Liver (tissue), 9 donors: ENCODE results near the gene NCLN. TPM values are rescaled to one million over a fixed set of nuclear protein-coding genes. Genes with fewer than 3 reads are reported as not detected.
"Not testable (repeated sequence)": the region's sequence is repeated elsewhere in the genome, so short reads cannot be mapped to it uniquely, and the experiment has no call there.

ENCODE experiments used
- DNase-seq: peaks from one replicate; pipeline ENCODE4 v3.0.0-alpha.2; 2017; ENCODE audit warnings: low spot score
- H3K27ac ChIP-seq, 2 donors: one replicate each; pipeline ENCODE4 v1.7.0; 2013; ENCODE audit warnings: inconsistent platforms in 2 of 2, low read length in 2 of 2, control low read depth in 1 of 2, low read depth in 1 of 2, mild to moderate bottlenecking in 1 of 2
- H3K27me3 ChIP-seq, 4 donors: one replicate each; pipeline versions ENCODE4 v1.6.1 to v1.7.0; 2013; ENCODE audit warnings: low read length in 3 of 4, inconsistent platforms in 1 of 4, mild to moderate bottlenecking in 1 of 4, moderate library complexity in 1 of 4; ENCODE audit not compliant: control insufficient read depth in 4 of 4, insufficient read depth in 4 of 4
- H3K36me3 ChIP-seq, 4 donors: one replicate each; pipeline versions ENCODE4 v1.6.1 to v1.7.0; 2013; ENCODE audit warnings: low read length in 3 of 4, mild to moderate bottlenecking in 3 of 4, low read depth in 1 of 4, moderate library complexity in 1 of 4; ENCODE audit not compliant: control insufficient read depth in 4 of 4, insufficient read depth in 3 of 4
- H3K4me1 ChIP-seq, 4 donors: one replicate each; pipeline versions ENCODE4 v1.6.1 to v1.7.0; 2013; ENCODE audit warnings: low read length in 3 of 4, mild to moderate bottlenecking in 3 of 4, moderate library complexity in 1 of 4; ENCODE audit not compliant: control insufficient read depth in 4 of 4, insufficient read depth in 4 of 4
- H3K4me3 ChIP-seq, 3 donors: one replicate each; pipeline versions ENCODE4 v1.6.1 to v1.7.0; 2013; ENCODE audit warnings: low read length in 3 of 3, control low read depth in 1 of 3, low read depth in 1 of 3, mild to moderate bottlenecking in 1 of 3
- H3K9ac ChIP-seq, 2 donors: one replicate each; pipeline ENCODE4 v1.7.0; 2013; ENCODE audit warnings: low read length in 2 of 2, mild to moderate bottlenecking in 2 of 2, moderate library complexity in 2 of 2, control low read depth in 1 of 2, low read depth in 1 of 2
- H3K9me3 ChIP-seq, 4 donors: one replicate each; pipeline versions ENCODE4 v1.6.1 to v1.7.0; 2013; ENCODE audit warnings: low read length in 3 of 4; ENCODE audit not compliant: control insufficient read depth in 4 of 4
- EGR1 ChIP-seq, 2 donors: IDR thresholded peaks; 2 replicates each; pipeline ENCODE4 v1.6.1; 2016 to 2018; ENCODE audit warnings: antibody characterized with exemption in 2 of 2, low read depth in 2 of 2
- FOXA2 ChIP-seq: IDR thresholded peaks from 2 replicates; pipeline ENCODE4 v1.6.1; 2016; ENCODE audit warnings: antibody characterized with exemption
- GABPA ChIP-seq, 2 donors: IDR thresholded peaks in 1 of 2; conservative IDR thresholded peaks in 1 of 2; 2 replicates each; pipeline ENCODE4 v1.6.1; 2016; ENCODE audit warnings: antibody characterized with exemption in 2 of 2, mild to moderate bottlenecking in 1 of 2, moderate library complexity in 1 of 2
- HNF4A ChIP-seq, 2 donors: conservative IDR thresholded peaks; 2 replicates each; pipeline ENCODE4 v1.6.1; 2016; ENCODE audit warnings: antibody characterized with exemption in 2 of 2, mild to moderate bottlenecking in 2 of 2
- JUND ChIP-seq, 2 donors: IDR thresholded peaks; 2 replicates each; pipeline ENCODE4 v1.6.1; 2016; ENCODE audit warnings: antibody characterized with exemption in 2 of 2
- NR2F2 ChIP-seq: IDR thresholded peaks from 2 replicates; pipeline ENCODE4 v1.6.1; 2016; ENCODE audit warnings: antibody characterized with exemption
- RAD21 ChIP-seq, 2 donors: IDR thresholded peaks; 2 replicates each; pipeline ENCODE4 v1.6.1; 2016; ENCODE audit warnings: antibody characterized with exemption in 2 of 2, mild to moderate bottlenecking in 2 of 2
- SP1 ChIP-seq: IDR thresholded peaks from 2 replicates; pipeline ENCODE4 v1.6.1; 2018; ENCODE audit warnings: antibody characterized with exemption, mild to moderate bottlenecking
- TAF1 ChIP-seq: conservative IDR thresholded peaks from 2 replicates; pipeline ENCODE4 v1.6.1; 2016; ENCODE audit warnings: antibody characterized with exemption, mild to moderate bottlenecking
- YY1 ChIP-seq: IDR thresholded peaks from 2 replicates; pipeline ENCODE4 v1.6.1; 2016; ENCODE audit warnings: antibody characterized with exemption, mild to moderate bottlenecking
- WGBS: extraction: QIAGEN DNeasy Blood & Tissue Kit; methylation state at CpG from one replicate; pipeline ENCODE4 v1.1.7; 2013; 5-methylcytosine and 5-hydroxymethylcytosine counted together
- polyA plus RNA-seq, 2 donors: library from polyadenylated mRNA; stranded (reverse) in 1 of 2; unstranded in 1 of 2; fragments of 200-250 nt in 1 of 2; fragments of >200 nt in 1 of 2; fragmentation: Nextera tagmentation in 1 of 2; extraction: Ambion mirVana in 1 of 2; gene quantifications; one replicate each; pipeline versions ENCODE4 v1.2.1 to v1.2.3, GENCODE V29; 2013 to 2015
- total RNA-seq, 2 donors: library from RNA; depleted of rRNA; stranded (reverse); fragments of >200 nt; gene quantifications; one replicate each; pipeline ENCODE4 v1.2.3, GENCODE V29; 2014
- TF ChIP-seq, protein P1 (sequence below): IDR thresholded peaks from 2 replicates; pipeline ENCODE4 v1.6.1; 2016; ENCODE audit warnings: antibody characterized with exemption
- TF ChIP-seq, protein P2 (sequence below): IDR thresholded peaks from 2 replicates; pipeline ENCODE4 v1.6.1; 2016; ENCODE audit warnings: antibody characterized with exemption
- TF ChIP-seq, protein P3 (sequence below): IDR thresholded peaks from 2 replicates; pipeline ENCODE4 v1.6.1; 2016; ENCODE audit warnings: antibody characterized with exemption
- donor health status: healthy.
- donor health status: healthy.
- donor health status: healthy.
- donor health status: healthy.
- donor health status: healthy.

NCLN gene
- total and polyA plus RNA-seq, 4 donors = 29.5 to 50.8 (median 38.4) TPM

DNA sequence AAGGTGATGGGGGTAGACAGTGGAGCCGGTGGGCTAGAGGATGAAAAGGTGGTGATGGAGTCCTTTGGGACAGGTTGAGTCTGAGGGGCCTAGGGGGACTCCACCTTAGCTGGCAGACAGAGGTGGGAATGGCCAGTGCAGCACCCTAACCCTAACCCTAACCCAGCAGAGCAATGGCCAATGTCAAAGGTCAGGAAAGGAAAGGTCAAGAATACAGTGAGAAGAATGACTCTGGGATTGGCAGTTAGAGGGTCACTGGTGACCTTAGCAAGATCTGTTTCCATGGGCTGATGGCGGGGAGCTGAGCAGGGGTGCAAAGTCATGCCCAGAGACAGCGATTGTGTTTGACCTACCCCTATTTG, 33.3 kb upstream of the NCLN start:
- no peak overlapping the region for H3K9ac ChIP-seq
- 88% methylated on average over 3 of the region's 3 CpGs for WGBS
- H3K27me3 ChIP-seq = no peaks in the 10 kb centered on the region
- H3K36me3 ChIP-seq = no peaks in the 10 kb centered on the region
- H3K4me1 ChIP-seq = no peaks in the 10 kb centered on the region
- no peak overlapping the region for H3K27ac ChIP-seq
- H3K9me3 ChIP-seq = no peaks in the 10 kb centered on the region
- no peak for DNase-seq
- no peak overlapping the region for H3K4me3 ChIP-seq
- TF ChIP-seq, protein P1, sequence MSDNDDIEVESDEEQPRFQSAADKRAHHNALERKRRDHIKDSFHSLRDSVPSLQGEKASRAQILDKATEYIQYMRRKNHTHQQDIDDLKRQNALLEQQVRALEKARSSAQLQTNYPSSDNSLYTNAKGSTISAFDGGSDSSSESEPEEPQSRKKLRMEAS = no peak
- TF ChIP-seq HNF4A (conservative IDR thresholded peaks at IDR 0.05) = no peak

DNA sequence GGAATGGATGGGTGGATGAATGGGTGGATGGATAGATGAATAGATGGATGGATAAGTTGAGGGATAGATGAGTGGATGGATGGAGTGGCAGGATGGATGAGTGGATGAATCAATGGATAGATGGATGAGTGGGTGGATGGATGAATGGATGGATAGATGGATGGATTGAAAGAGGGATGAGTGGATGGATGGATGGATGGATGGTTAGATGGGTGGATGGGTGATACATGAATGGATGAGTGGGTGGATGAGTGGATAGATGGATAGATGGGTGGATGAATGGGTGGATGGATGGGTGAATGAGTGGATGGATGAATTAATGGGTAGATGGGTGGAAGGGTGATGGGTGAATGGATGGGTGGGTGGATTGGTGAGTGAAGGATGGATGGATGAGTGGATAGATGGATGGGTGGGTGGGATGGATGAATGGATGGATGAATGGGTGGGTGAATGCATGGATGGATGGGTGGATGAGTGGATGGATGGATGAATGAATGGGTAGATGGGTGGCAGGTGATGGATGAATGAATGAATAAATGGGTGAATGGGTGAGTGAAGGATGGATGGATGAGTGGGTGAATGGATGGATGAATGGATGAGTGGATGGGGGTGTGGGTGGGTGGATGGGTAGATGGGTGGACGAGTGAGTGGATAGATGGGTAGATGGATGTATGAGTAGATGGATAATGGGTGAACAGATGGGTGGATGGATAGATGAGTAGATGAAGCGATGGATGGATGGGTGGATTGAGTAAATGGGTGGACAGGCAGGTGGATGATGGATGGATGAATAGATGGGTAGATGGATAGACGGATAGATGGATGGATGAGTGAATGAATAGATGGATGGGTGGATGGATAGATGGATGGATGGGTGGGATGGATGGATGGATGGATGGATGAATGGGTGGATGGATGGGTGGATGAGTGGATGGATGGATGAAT, 32.2 kb upstream of the NCLN start:
- H3K4me3 ChIP-seq = no peak overlapping the region
- no peaks in the 10 kb centered on the region for H3K9me3 ChIP-seq
- no peak for DNase-seq
- H3K9ac ChIP-seq = no peak overlapping the region
- no peaks in the 10 kb centered on the region for H3K27me3 ChIP-seq
- WGBS = 78% methylated on average over 3 of the region's 3 CpGs
- no peaks in the 10 kb centered on the region for H3K36me3 ChIP-seq
- H3K27ac ChIP-seq = no peak overlapping the region
- H3K4me1 ChIP-seq = no peaks in the 10 kb centered on the region
- TF ChIP-seq SP1 = no peak

DNA sequence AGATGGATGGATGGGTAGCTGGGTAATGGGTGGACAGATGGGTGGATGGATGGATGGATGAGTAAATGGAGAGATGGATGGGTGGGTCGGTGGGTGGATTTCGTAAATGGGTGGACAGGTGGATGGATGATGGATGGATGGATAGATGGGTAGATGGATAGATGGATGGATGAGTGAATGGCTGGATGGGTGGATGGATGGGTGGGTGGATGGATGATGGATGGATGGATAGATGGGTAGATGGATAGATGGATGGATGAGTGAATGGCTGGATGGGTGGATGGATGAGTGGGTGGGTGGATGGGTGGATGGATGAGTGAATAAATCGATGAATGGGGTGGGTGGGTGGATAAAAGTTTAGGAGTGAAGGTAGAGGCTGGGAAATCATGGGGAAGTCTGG, 31.3 kb upstream of the NCLN start:
- not testable (repeated sequence) for DNase-seq, H3K9me3 ChIP-seq, H3K9ac ChIP-seq, H3K4me1 ChIP-seq, H3K27me3 ChIP-seq, H3K36me3 ChIP-seq, H3K4me3 ChIP-seq, H3K27ac ChIP-seq
- WGBS = 82% methylated on average over 3 of the region's 3 CpGs

DNA sequence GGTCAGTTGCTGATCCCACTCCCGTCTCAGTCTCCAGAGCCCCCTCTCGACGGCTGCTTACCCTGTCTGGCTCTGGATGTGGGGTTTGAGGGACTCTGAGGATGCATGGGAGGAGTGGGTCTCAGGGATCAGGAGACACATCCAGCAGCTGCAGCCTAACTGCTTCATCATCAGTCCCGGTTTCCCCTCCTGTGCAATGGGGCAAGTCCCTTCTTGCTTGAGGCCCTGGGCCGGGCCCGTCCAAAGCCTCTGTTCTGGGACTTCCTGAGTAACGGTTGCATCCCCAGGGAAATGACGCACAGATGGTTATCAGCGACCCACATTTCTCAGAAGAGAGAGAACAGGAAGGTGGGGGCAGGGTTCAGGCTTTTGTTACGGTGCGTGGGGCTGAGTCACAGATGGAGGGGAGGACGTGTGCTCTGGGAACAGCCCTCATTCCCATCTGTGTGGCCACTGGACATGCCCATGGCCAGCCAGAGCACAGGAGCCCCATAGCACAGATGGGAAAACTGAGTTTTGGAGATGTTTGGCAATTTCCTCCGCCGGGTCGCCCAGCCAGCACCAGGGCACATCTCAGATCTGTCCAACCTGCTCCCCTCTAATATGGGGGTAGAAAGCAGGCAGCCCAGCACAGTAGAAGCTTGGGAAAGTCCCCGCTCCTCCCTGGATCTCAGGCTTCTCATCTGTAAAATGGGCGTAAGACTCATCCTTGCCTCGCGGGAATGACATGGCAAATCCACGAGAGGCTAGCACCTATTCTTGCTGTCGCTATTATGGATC, 30.6 kb upstream of the NCLN start:
- Histone ChIP-seq H3K9me3 (no peaks in the 10 kb centered on the region), H3K4me3 (no peak overlapping the region), H3K4me1 (no peaks in the 10 kb centered on the region), H3K36me3 (no peaks in the 10 kb centered on the region), H3K9ac (no peak overlapping the region), H3K27me3 (no peaks in the 10 kb centered on the region), H3K27ac (no peak overlapping the region)
- TF ChIP-seq, protein P2, sequence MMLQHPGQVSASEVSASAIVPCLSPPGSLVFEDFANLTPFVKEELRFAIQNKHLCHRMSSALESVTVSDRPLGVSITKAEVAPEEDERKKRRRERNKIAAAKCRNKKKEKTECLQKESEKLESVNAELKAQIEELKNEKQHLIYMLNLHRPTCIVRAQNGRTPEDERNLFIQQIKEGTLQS = no peak
- TF ChIP-seq JUND (IDR thresholded peaks at IDR 0.05) (peak; percentile 48 to 59), HNF4A (conservative IDR thresholded peaks at IDR 0.05) (no peak), TAF1 (no peak), GABPA (IDR thresholded peaks at IDR 0.05 in 1 of 2, conservative IDR thresholded peaks at IDR 0.05 in 1 of 2) (no peak), NR2F2 (peak; percentile 70), SP1 (peak; percentile 42), EGR1 (IDR thresholded peaks at IDR 0.05; ENCODE audit: low read depth in 2 of 2) (no peak), RAD21 (IDR thresholded peaks at IDR 0.05) (no peak), YY1 (no peak), FOXA2 (no peak)
- TF ChIP-seq, protein P3, sequence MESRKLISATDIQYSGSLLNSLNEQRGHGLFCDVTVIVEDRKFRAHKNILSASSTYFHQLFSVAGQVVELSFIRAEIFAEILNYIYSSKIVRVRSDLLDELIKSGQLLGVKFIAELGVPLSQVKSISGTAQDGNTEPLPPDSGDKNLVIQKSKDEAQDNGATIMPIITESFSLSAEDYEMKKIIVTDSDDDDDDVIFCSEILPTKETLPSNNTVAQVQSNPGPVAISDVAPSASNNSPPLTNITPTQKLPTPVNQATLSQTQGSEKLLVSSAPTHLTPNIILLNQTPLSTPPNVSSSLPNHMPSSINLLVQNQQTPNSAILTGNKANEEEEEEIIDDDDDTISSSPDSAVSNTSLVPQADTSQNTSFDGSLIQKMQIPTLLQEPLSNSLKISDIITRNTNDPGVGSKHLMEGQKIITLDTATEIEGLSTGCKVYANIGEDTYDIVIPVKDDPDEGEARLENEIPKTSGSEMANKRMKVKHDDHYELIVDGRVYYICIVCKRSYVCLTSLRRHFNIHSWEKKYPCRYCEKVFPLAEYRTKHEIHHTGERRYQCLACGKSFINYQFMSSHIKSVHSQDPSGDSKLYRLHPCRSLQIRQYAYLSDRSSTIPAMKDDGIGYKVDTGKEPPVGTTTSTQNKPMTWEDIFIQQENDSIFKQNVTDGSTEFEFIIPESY = no peak
- DNase-seq = no peak
- 65% methylated on average over 21 of the region's 21 CpGs for WGBS
